D341Med (cell line): ENCODE measurements around the gene GM2A.
A peak's percentile ranks its signal among the peaks of the same experiment; 100 is the strongest.
"Not testable (repeated sequence)": the region's sequence is repeated elsewhere in the genome, so short reads cannot be mapped to it uniquely, and the experiment has no call there.

ENCODE experiments used
- DNase-seq: peaks from one replicate; pipeline ENCODE4 v3.0.0; 2012; ENCODE audit warnings: low spot score

The GM2A gene

DNA sequence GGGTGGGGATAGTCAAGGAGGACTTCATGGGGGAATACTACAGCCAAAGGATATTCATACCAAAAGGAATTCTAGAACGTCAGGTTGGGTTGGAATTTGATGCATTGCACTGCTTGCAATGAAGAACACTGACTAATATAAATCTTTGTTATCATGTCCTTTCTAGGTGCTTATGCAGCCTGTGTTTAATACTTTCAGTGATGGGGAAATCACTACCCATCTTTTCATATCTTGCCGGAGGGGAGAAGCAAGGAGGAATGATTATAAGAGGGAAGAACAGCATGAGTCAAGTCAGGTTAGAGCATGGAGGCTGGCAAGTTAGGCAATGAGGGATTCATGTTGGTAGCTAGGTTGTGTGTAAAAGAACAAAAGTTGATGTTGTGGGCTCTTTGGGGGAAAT, 24.0 kb upstream of the GM2A start:
- DNase-seq, result no peak

DNA sequence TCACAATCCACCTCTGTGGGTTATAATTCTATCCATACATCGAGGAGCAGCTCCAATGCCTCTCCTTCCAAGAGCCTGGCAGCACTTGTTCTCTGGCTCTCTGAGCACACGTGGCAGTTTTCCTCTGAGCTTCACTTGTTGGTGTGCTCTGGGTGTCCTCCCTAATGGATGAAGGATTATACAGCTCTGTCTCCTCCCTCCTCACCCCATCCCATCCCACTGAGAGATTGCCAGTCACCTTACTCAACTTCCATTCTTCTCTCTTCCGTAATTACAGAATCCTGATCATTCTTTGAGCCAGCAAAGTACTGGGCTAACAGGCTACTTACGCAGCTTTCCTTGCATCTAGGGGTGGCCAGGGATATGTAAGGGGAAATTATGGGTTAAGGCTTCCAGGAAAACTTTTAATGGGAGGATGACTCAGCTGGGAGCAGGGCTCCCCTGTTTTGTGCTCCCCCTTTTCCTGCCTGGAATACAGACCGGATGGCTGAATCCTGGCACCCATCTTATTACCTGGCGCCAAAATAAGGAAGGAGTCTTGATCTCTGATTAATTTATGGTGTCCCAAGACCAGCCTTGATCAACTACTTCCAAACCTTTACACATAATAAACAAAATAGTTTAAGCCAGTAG, 22.8 kb upstream of the GM2A start:
- DNase-seq, result no peak

- no peak for DNase-seq
Measured at GRCh38 chr5:151231359-151231758, 21.6 kb upstream of the GM2A start.

DNA sequence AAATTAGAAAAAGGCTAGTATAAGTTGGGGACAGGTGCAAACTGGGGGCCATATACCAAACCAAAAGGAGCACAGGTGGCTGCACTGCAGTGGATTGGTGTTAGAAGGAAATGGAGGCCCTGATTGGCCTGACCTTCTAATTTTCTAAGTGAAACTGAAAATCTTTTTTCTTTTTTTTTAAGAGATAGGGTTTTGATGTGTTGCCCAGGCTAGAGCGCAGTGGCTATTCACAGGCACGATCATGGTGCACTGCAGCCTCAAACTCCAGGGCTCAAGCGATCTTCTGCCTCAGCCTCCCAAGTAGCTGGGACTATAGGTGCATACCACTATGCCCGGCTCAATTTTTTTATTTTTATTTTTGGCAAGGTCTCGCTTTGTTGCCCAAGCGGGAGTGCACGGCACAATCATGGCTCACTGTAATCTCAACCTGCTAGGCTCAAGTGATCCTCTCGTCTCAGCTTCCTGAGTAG, 19.3 kb upstream of the GM2A start:
- no peak for DNase-seq

- no peak for DNase-seq
Measured at GRCh38 chr5:151234476-151235238, 18.3 kb upstream of the GM2A start.

DNA sequence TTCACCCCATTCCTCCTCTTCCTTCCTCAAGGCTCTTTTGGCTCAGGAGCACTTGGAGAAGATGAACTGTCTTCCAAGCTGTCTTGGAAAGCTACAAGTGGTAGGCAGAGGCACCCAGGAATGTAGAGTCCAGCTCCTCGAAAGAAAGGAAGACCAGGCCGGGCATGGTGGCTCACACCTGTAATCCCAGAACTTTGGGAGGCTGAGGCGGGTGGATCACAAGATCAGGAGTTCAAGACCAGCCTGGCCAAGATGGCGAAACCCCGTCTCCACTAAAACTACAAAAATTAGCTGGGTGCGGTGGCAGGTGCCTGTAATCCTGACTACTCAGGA, 17.8 kb upstream of the GM2A start:
- not testable (repeated sequence) for DNase-seq

GRCh38 chr5:151236888-151237287, 16.1 kb upstream of the GM2A start:
- no peak for DNase-seq

- DNase-seq, result no peak
Measured at GRCh38 chr5:151237685-151238084, 15.3 kb upstream of the GM2A start.

- no peak for DNase-seq
Measured at GRCh38 chr5:151238303-151238741, 14.7 kb upstream of the GM2A start.

- DNase-seq, result peak; percentile 78
Measured at GRCh38 chr5:151239237-151239861, 13.6 kb upstream of the GM2A start.

GRCh38 chr5:151240268-151240835, 12.6 kb upstream of the GM2A start:
- DNase-seq, result not testable (repeated sequence)

DNA sequence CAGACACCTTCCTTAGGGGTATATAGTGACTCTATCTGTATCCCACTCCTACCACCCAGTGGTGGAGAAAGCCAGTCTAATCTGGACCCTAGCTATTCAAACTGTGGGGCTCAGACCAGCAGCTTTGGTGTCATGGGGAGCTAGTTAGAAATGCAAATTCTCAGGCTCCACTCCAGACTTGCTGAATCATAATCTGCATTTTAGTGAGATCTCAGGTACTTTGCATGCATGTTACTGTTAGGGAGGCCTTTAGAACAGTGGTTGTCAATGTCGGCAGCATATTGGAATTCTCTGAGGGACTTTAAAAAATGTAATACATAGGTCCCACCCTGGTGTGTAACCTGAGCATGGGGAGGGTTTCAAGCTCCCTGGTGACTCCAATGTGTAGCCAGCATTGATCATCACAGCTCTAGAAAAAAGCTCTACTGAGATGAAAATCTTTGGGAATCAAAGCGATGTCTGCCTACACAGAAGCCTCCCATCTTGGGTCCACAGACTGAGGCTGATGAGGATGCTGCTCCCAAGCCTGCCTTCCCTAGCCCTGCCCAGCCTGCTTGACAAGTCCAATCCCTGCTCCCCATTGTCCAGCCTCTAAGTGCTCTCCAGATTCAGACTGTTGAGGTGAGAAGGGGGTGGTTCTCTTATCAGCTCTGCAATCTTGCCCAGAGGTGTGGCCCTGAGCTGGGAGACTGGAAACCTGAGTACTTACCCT, 11.9 kb upstream of the GM2A start:
- no peak for DNase-seq

- DNase-seq, result no peak
Measured at GRCh38 chr5:151243127-151243526, 9.9 kb upstream of the GM2A start.

- no peak for DNase-seq
Measured at GRCh38 chr5:151243564-151243963, 9.4 kb upstream of the GM2A start.

DNA sequence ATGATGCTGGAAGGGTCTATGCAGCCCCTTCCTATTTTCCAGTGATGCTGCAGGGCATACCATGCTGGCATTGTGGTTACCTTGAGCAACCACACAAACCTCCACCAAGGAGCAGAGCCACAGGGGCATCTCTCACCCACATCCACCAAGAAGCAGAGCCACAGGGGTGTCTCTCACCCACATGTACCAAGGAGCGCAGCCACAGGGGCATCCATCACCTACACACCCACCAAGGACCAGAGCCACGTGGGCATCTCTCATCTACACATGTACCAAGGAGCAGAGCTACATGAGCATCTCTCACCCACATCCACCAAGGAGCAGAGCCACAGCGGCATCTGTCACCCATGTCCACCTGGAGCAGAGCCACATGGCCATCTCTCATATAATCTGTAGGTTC, 8.8 kb upstream of the GM2A start:
- no peak for DNase-seq

- no peak for DNase-seq
Measured at GRCh38 chr5:151245680-151246219, 7.2 kb upstream of the GM2A start.

DNA sequence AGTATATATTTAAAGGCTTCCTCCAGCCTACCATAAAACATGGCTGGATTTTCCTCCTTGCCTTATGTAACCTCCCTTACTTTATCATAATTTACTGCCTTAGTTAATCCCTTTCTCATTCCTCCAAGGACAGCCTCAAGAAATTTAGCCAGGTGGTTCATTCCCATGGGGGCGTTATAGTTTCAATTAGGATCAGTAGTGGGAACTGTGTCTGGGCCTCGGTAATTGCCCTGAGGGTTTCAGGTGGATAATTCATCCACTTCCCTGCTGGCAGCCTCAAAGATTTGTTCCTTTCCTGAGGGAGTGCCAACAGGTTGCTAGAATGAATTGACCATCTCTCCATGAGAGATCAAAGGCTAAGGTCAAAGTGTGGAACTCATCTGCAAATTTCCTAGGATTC, 4.3 kb upstream of the GM2A start:
- DNase-seq, result peak; percentile 60

DNA sequence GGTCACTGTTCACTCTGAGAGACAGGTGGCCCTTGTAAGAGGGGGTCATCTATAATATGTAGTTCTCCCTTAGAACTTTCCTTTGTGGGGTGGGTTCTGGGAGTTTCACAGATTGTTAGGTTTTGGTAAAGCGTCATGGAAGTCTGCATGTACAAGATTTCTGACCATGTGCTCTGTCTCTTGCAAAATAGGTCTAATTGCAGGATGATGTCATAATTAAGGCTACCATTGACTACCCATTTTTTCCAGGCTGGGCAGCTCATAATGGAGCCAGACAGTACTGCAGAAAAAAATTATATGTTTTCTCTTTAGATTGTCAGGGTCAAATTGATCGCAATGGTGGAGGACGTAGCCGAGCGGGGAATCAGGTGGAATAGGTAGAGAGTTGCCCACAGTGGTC, 3.7 kb upstream of the GM2A start:
- DNase-seq, result no peak

- DNase-seq, result no peak
Measured at GRCh38 chr5:151250346-151251000, 2.5 kb upstream of the GM2A start.

DNA sequence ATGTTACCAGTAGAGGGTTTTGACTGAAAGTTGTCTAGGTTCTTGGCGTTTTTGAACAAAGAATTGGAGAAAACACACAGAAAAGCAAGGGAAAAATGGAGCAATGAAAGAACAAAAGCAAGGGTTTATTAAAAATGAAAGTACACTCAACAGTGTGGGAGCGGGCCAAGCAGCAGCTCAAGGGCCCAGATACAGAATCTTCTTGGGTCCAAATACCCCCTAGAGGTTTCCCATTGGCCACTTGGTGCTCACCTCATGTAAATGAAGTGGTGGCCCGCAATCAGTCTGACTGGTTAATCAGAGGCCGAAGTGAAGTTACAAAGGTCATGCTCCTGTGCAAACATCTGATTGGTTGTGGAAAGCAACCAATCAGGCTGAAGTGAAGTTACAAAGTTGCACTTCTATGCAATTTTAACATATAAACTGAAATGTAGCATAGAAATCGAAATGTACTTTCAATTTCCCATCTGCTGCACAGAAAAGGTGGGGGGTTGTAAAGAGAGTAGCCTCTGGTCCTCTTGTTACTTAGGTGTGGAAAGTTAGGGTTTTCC, 1.9 kb upstream of the GM2A start:
- DNase-seq, result no peak

DNA sequence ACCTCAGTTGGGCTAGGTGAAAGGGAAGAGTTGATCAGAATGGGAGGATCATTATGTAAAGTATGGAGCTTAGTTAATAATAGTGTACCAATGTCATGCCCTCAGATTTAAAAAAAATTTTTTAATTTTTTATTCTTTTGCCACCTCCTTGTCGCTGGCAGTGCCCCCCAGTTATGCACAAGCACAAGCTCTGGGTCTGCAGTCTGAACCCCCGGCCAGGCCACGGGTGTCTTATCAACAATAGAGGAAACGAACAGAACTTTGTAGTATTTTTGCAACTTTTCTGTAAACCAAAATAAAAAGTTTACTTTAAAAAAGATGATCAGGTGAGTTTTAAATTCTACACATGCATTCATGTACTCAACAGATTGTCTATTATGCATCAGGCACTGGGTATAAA, 1.4 kb upstream of the GM2A start:
- no peak for DNase-seq
